Dendritic cell treated with granulocyte-macrophage colony-stimulating factor and Interleukin-4, amounts not matched to agents 40 ng/mL and 50 ng/mL, for 4 days (primary cell): ENCODE measurements around the gene EFCAB8.

Experiments used
- H3K27ac Mint-ChIP-seq: one replicate; pipeline ENCODE4 v1.8.0; 2022; ENCODE audit warnings: mild to moderate bottlenecking, mixed read lengths
- H3K27me3 Mint-ChIP-seq: one replicate; pipeline ENCODE4 v1.8.0; 2022; ENCODE audit warnings: mild to moderate bottlenecking, mixed read lengths
- H3K36me3 Mint-ChIP-seq: one replicate; pipeline ENCODE4 v1.8.0; 2022; ENCODE audit warnings: low read depth, mixed read lengths
- H3K4me1 Mint-ChIP-seq: one replicate; pipeline ENCODE4 v1.8.0; 2022; ENCODE audit warnings: low read depth, mixed read lengths
- H3K4me3 Mint-ChIP-seq: one replicate; pipeline ENCODE4 v1.8.0; 2022; ENCODE audit warnings: mild to moderate bottlenecking, moderate library complexity, mixed read lengths
- H3K9me3 Mint-ChIP-seq: one replicate; pipeline ENCODE4 v1.8.0; 2022; ENCODE audit warnings: mixed read lengths
- intact Hi-C: fragments of 100-400 bp; cut with micrococcal nuclease; formaldehyde crosslinking; loops from one replicate; pipeline ENCODE4 v1.15.0; 2022

Gene EFCAB8

DNA sequence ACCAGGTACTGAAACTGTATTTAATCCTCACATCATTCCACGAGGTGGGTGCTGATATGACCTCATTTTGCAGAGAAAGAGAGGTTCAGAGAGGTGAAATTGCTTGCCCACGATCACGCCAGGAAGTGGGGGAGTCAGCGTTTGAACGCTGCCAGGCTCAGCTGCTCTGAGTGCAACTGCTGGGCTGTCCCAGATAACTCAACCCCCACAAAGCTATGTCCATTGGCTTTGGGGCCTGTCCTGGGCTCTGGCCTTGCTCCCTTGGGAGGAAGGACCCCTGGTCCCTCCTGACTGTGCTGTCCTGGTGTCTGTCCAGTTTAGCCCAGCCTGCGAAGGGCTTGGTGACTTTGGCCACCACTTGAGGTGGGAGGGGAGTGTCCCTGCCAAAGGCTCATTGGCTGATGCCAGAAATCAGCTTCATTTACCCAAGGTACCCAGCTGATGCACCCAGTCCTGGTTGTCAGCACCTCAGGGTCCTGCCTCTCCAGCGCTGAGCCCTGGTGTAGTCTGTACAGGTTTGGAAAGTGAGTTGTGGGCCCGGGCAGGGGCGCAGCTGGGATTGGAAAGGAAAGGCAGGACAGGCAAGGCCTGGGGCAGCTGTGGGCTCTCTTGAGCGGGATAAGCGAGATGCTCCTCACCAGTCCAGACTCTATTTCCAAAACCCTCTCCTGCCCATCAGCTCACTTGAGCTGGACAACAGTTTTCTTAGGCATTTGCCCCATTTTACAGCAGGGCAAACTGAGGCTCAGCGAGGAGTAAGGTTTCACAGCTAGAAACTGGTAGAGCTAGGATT, 107.1 kb downstream of the EFCAB8 start:
- no peaks in the 10 kb centered on the region for H3K9me3 Mint-ChIP-seq
- no peak overlapping the region for H3K27ac Mint-ChIP-seq
- no peaks in the 10 kb centered on the region for H3K27me3 Mint-ChIP-seq
- no peaks in the 10 kb centered on the region for H3K36me3 Mint-ChIP-seq
- intact Hi-C loops, result no loop called here
- H3K4me1 Mint-ChIP-seq, result peaks cover 5% of the 10 kb centered on the region
- no peak overlapping the region for H3K4me3 Mint-ChIP-seq

DNA sequence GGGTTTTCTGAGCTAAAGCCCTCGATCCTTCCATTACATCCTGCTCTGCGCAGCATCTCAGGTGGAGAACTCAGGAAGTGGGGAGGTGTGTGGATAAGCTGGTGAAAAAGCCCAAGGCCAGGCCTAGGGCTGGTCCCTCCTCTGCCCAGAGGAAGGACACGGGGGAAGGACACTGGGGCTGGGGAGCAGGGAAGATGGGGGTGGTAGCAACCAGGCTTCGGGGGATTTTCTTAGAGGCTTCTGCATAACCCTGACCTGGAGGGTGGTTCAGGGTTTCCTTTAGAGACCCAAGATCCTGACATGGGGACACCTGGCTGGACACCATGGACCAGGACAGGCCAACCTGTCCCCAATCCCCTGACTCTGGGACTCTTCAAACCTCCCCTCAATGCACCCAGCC, 107.7 kb downstream of the EFCAB8 start:
- peaks cover 5% of the 10 kb centered on the region for H3K4me1 Mint-ChIP-seq
- no peaks in the 10 kb centered on the region for H3K36me3 Mint-ChIP-seq
- H3K27me3 Mint-ChIP-seq, result no peaks in the 10 kb centered on the region
- intact Hi-C loops, result no loop called here
- no peaks in the 10 kb centered on the region for H3K9me3 Mint-ChIP-seq
- H3K27ac Mint-ChIP-seq, result no peak overlapping the region
- no peak overlapping the region for H3K4me3 Mint-ChIP-seq

DNA sequence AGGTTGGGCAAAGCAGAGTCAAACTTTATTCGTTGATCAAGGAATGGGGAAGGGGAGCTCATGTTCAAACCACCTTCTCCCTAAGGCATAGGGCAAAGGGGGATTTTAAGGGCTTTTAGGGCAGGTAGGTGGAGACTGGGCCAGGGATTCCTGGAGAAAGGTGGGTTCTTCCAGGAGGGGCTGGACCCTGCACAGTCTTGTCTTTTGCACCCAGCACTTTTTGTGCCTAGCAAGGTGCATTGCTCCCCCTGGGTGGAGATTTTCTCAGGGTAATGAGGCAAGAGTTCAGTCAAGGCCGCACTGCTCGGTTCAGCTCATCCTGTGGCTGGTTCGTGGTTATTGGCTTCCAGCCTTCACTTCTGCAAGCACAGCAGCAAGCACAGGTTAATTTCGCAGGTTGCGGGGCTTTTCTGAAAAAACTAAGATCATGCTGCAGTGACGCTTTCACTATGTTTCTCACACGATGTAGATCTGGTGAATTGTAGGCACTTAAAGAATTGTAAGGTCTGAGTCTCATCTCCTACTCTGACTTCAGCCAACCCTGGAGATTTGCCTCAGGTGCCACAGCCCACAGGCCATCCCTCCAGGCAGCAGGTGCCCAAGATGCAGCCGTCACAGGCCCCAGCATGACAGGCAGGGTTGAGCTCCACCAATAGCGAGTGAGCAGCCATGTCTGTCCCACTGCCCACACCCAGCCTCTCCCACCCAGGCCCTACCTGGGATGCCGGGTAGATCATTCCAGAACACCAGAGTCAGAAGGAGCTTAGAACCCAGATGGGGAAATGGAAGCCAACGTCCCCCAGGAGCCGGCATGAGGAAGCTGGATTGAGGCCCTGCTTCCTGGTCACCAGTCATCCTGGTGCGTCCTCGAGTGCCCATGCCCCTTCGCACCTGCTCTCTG, 108.4 kb downstream of the EFCAB8 start:
- H3K4me1 Mint-ChIP-seq, result peaks cover 5% of the 10 kb centered on the region
- intact Hi-C loops, result no loop called here

DNA sequence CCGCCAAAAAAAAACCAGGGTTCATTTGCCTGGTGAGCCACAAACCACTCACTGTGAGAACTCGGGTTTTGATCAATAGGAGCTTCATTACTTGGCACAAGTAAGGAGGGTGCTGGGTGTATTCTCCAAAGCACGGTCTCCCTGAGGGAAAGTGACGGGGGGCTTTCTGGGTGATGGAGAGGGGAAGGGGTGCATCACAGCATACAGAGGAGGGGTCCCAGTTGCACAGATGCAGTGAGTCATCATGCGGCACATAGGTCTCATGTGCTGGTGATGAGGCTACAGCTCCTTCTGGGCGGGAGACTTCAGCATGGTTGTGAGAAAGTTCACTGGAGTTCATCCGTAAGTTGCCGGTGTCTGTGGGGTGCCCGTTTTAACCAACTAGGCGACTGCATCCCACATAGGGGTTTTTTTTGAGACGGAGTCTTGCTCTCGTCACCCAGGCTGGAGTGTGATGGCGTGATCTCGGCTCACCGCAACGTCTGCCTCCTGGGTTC, 109.3 kb downstream of the EFCAB8 start:
- no peaks in the 10 kb centered on the region for H3K27me3 Mint-ChIP-seq
- intact Hi-C loops, result no loop called here
- peaks cover 5% of the 10 kb centered on the region for H3K4me1 Mint-ChIP-seq
- no peak overlapping the region for H3K27ac Mint-ChIP-seq
- H3K9me3 Mint-ChIP-seq, result no peaks in the 10 kb centered on the region
- no peaks in the 10 kb centered on the region for H3K36me3 Mint-ChIP-seq
- no peak overlapping the region for H3K4me3 Mint-ChIP-seq

More for the DNA sequence above, 108.4 kb downstream of the EFCAB8 start:
- no peaks in the 10 kb centered on the region for H3K36me3 Mint-ChIP-seq
- no peaks in the 10 kb centered on the region for H3K9me3 Mint-ChIP-seq
- H3K27me3 Mint-ChIP-seq, result no peaks in the 10 kb centered on the region
- H3K4me3 Mint-ChIP-seq, result no peak overlapping the region
- no peak overlapping the region for H3K27ac Mint-ChIP-seq

DNA sequence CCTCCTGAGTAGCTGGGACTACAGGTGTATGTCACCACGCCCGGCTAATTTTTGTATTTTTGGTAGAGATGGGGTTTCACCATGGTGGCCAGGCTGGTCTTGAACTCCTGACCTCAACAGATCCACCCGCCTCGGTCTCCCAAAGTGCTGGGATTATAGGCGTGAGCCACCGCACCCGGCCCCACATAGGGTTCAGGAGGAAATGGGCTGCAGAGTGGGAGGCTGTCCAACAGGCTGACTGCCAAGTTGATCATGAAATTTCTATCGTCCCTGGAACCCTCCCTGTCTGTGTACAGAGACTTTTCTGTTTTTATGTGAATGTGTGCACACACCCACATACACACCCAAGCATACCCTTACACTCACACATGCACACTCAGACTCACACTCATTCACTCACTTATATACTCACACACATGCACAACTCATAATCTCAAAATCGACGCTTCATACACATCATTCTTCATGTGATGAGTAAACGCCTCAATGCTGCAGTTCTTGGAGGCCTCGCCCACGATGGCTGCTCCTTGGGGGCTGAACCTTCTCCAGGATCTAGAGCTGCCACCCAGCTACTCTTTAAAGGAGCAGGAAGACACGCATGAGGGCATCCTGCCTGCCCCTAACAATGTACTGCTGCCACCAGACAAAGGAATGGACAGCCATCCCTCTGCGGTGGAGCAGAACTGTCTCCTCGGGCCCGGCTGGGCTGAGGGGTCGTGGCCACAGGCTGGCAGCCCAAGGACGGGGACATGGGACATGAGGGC, 109.9 kb downstream of the EFCAB8 start:
- Mint-ChIP-seq H3K36me3 (no peaks in the 10 kb centered on the region), H3K9me3 (no peaks in the 10 kb centered on the region), H3K27me3 (no peaks in the 10 kb centered on the region), H3K27ac (no peak overlapping the region), H3K4me3 (no peak overlapping the region), H3K4me1 (peaks cover 5% of the 10 kb centered on the region)
- intact Hi-C loops, result no loop called here

DNA sequence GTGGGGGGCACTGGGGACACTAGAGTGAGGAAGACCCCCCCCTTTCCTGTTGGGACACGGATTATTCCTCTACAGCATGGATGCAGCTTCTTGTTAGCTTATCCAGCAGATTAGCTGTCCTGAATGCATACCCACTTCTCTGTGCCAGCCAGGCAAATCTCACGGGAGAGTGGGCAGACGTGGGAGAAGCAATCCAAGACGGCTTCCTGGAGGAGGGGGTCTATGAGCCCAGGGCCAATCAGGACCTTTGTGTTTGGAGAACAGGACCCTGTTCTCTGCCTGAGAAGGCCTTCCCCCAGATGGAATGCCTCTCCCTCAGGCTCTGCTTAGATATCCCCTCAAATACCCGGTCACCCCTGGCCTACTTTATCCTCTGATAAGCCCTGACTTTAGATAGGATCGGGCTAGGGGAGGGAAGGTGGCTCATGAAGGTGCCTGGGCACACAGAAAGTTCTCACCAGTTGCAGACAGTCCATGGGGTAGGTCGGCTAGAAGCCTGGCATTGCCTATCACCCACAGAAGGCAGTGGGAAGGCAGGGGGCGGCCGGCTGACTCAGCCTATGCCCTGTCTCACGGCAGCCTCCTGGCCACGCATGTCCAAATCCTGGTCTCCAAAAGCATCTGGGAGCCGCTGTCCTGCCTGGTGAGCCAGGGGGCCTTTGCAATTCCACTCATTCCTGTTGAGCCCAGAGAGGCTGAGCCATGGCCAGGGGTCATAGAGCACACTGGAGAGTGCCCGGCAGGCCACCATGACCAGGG, 110.8 kb downstream of the EFCAB8 start:
- intact Hi-C loops, result no loop called here
- H3K27me3 Mint-ChIP-seq, result no peaks in the 10 kb centered on the region
- H3K9me3 Mint-ChIP-seq, result no peaks in the 10 kb centered on the region
- no peaks in the 10 kb centered on the region for H3K4me1 Mint-ChIP-seq
- H3K4me3 Mint-ChIP-seq, result no peak overlapping the region
- no peaks in the 10 kb centered on the region for H3K36me3 Mint-ChIP-seq
- no peak overlapping the region for H3K27ac Mint-ChIP-seq

DNA sequence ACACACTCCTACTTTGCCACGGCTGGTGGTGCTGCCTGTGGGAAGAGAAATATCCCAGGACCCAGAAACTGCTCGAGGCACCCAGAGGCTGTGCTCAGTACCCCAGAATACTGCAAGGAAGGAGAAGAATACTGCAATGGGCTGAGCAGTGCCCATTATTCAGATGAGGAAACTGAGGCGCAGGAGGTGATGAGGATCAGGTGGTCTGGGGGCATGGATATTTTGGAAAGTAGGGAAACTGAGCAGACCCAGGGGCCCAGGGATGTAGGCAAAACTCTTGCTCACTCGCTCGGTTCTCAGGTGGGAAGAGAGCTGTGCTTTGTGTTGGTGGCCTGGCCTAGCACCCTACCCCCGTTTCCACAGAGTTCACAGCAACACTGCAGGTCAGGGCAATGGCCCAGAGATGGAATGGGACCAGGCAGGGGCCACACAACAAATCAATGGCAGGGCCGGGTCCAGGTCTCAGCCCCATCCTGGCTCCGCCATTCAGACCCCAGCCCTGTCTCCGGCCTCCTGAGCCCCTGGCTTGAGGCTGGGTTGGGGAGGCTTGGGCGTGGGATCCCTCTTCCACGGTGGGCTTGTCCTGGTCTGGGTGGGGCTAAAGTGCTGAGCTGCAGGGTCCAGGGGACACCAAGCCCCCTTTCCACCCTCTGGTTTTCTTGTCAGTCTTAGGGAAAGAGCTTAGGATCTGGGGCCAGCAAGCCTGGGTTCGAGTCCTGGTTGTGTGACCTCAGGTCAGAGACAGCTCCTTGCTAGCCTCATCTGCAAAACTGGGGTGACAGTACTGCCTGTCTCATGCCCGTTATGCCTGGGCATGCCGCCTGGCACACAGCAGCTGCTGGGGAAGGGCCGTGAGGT, 111.6 kb downstream of the EFCAB8 start:
- no peaks in the 10 kb centered on the region for H3K4me1 Mint-ChIP-seq
- no peaks in the 10 kb centered on the region for H3K9me3 Mint-ChIP-seq
- H3K4me3 Mint-ChIP-seq, result no peak overlapping the region
- H3K36me3 Mint-ChIP-seq, result no peaks in the 10 kb centered on the region
- intact Hi-C loops, result no loop called here
- no peak overlapping the region for H3K27ac Mint-ChIP-seq
- no peaks in the 10 kb centered on the region for H3K27me3 Mint-ChIP-seq

DNA sequence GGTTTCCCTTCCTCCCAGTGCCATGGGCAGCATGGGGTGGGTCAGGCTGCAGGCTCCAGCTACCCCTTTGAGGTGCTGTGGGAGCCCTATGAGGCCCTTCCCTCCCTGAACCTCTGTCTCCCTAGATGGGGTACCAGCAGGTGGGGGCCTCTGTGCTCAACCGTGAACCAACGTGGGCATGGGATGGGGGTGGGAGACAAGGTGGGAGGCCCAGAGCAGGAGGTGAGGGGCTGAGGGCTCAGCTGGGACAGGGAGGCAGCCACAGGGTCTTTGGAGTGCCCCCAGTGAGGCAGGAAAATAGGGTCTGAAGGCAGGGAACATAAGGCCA, 112.2 kb downstream of the EFCAB8 start:
- Mint-ChIP-seq H3K4me1 (no peaks in the 10 kb centered on the region), H3K4me3 (no peak overlapping the region), H3K9me3 (no peaks in the 10 kb centered on the region), H3K27ac (no peak overlapping the region), H3K27me3 (no peaks in the 10 kb centered on the region), H3K36me3 (no peaks in the 10 kb centered on the region)
- intact Hi-C loops, result no loop called here

DNA sequence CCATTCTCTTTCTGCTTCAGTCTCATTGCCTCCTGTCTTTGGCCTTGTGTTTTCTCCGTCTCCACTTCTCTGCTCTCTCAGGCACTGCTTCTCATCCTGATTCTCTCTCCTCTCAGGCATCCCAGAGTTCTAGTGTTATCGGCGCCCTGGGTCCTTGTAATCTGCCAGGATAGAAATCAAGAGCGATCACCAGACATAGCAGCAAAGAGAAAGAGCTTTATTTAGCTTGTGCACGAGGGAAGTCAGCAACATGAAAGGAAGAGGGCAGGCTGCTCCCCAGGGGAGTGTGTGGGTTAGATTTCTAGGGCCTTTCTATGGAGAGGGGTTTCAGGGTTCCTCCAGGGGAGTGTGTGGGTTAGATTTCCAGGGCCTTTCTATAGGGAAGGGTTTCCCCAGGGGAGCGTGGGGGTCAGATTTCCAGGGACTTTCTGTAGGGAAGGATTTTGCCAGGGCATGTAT, 113.0 kb downstream of the EFCAB8 start:
- Mint-ChIP-seq H3K36me3 (no peaks in the 10 kb centered on the region), H3K4me3 (no peak overlapping the region), H3K4me1 (no peaks in the 10 kb centered on the region), H3K9me3 (no peaks in the 10 kb centered on the region), H3K27me3 (no peaks in the 10 kb centered on the region), H3K27ac (no peak overlapping the region)
- intact Hi-C loops, result no loop called here

DNA sequence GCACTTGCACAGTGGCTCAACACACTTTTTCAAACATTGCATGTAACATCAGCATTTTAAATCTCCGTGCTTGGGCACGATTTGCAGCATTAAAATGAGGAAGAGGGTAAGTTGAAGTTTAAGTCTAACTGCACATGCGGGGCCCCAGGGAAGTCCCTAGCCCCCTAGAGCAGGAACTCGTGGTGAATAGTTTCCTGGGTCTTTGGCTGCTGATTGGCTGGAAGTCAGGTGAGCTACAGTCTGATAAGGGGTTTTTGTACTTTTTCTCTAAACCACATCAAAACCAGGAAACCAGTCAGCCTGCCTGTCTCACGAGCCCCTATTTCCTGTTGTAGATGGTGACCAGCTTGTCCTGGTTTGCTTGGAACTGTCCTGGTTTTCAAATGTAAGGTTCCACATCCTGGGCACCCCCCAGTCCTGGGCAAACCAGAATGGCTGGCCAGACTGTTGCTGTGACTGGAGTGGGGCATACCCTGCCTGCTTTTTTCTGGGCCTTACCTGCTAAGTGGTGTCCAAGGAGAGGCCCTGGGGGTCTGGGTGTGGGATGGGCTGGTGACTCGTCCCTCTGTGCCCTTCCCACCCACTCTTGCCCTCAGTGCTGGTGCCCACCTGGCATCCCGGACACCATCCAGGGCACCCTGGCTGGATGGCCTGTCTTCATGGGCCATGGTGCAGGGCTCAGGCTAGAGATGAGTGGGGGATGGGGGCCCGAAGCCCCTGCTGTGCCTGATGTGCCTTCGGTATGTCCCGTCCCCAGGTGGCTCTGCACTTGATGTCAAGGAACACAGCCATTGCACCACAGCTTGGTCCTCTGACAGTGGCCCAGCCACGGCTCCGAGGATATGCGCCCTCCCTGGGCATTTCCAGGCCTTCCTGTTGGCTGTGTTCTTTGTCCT, 113.7 kb downstream of the EFCAB8 start:
- H3K9me3 Mint-ChIP-seq, result no peaks in the 10 kb centered on the region
- H3K27me3 Mint-ChIP-seq, result no peaks in the 10 kb centered on the region
- no peak overlapping the region for H3K4me3 Mint-ChIP-seq
- no peak overlapping the region for H3K27ac Mint-ChIP-seq
- H3K36me3 Mint-ChIP-seq, result no peaks in the 10 kb centered on the region
- intact Hi-C loops, result no loop called here
- H3K4me1 Mint-ChIP-seq, result no peaks in the 10 kb centered on the region

DNA sequence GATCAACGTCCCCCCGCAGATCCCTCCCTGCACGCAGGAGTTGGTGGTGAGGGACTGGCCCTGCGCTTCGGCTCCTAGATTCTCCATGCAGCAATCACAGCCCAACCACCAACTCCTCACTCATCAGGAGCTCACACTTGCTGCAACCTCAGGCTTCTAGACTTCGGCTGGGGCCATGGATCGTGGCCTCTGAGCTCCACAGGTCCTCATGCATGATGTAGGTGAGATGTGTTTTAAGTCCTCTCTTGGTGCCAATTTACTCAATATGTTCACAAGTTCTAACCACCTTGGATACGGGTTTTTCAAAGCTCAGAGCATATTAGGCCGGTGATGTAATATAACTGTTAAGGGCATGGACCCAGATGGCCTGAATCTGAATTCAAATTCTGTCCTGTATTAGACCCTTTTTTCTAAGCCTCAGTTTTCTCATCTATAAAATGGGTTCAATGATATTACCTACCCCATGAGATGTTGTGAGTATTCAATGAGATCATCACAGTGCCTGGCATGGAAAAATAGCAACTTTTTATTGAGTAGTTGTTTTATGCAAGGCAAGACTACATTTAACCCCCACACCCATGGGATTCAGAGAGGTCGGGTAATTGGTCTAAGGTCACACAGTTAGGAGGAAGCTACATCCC, 114.5 kb downstream of the EFCAB8 start:
- H3K36me3 Mint-ChIP-seq, result no peaks in the 10 kb centered on the region
- no peaks in the 10 kb centered on the region for H3K27me3 Mint-ChIP-seq
- no peaks in the 10 kb centered on the region for H3K4me1 Mint-ChIP-seq
- H3K9me3 Mint-ChIP-seq, result no peaks in the 10 kb centered on the region
- no peak overlapping the region for H3K4me3 Mint-ChIP-seq
- no peak overlapping the region for H3K27ac Mint-ChIP-seq
- intact Hi-C loops, result no loop called here
